Lower leg skin (tissue), 3 donors: ENCODE data around the gene MVK.

Source experiments
- POLR2A ChIP-seq, 2 donors: fragments of 450-650 bp; IDR thresholded peaks; one replicate each; pipeline ENCODE4 v1.6.1; 2016 to 2017; ENCODE audit warnings: antibody characterized with exemption in 2 of 2, mild to moderate bottlenecking in 1 of 2, moderate library complexity in 1 of 2
- TF ChIP-seq, protein P1 (sequence below), 3 donors: fragments of 450-650 bp; IDR thresholded peaks; one replicate each; pipeline ENCODE4 v1.5.1; 2016; ENCODE audit warnings: antibody characterized with exemption in 3 of 3, mild to moderate bottlenecking in 3 of 3, moderate library complexity in 2 of 3

DNA sequence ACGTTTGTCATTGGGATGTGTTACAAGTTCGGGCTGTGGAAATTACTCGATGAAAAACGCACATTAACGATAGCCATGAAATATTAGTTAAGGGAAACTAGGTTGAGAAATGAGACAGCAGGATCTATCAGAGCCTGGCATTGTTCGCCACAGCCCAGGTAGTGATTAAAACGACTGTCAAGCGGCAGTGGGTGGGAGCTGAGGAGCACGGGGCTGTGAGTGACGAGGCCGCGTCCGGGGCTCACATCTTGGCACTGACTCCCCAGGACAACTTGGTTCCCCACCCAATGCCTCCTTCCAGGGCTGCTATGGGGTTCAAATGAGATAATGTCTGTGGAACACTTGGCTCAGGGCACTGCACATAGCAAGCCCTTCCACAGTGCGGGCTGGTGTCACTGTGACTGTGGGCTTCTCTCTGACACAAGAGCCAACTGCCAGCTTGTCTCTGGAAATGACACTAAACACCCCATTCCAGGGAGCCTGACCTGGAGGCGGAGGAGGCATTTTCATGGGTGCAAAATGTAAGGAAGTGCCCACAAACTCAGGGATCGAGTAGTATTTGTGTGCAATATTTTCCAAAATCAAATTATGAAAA, 19.6 kb upstream of the MVK start:
- TF ChIP-seq, protein P1, sequence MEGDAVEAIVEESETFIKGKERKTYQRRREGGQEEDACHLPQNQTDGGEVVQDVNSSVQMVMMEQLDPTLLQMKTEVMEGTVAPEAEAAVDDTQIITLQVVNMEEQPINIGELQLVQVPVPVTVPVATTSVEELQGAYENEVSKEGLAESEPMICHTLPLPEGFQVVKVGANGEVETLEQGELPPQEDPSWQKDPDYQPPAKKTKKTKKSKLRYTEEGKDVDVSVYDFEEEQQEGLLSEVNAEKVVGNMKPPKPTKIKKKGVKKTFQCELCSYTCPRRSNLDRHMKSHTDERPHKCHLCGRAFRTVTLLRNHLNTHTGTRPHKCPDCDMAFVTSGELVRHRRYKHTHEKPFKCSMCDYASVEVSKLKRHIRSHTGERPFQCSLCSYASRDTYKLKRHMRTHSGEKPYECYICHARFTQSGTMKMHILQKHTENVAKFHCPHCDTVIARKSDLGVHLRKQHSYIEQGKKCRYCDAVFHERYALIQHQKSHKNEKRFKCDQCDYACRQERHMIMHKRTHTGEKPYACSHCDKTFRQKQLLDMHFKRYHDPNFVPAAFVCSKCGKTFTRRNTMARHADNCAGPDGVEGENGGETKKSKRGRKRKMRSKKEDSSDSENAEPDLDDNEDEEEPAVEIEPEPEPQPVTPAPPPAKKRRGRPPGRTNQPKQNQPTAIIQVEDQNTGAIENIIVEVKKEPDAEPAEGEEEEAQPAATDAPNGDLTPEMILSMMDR (IDR thresholded peaks at IDR 0.05) = no peak
- no peak for TF ChIP-seq POLR2A (IDR thresholded peaks at IDR 0.05)
